ENCODE measurements around the gene TBCC.
"Not testable (repeated sequence)": the region's sequence is repeated elsewhere in the genome, so short reads cannot be mapped to it uniquely, and the experiment has no call there.

GRCh38 chr6:42774821-42775487 lies 29.1 kb upstream of the TBCC start:
- TF ChIP-seq CTCF (conservative IDR thresholded peaks at IDR 0.05; ENCODE audit: low read length); EZH2phosphoT487 (IDR thresholded peaks at IDR 0.05; ENCODE audit: borderline replicate concordance, low read depth, low read length): not testable (repeated sequence)

Data from OCI-LY7 (cell line).